ENCODE results near the gene NF2.

DNA sequence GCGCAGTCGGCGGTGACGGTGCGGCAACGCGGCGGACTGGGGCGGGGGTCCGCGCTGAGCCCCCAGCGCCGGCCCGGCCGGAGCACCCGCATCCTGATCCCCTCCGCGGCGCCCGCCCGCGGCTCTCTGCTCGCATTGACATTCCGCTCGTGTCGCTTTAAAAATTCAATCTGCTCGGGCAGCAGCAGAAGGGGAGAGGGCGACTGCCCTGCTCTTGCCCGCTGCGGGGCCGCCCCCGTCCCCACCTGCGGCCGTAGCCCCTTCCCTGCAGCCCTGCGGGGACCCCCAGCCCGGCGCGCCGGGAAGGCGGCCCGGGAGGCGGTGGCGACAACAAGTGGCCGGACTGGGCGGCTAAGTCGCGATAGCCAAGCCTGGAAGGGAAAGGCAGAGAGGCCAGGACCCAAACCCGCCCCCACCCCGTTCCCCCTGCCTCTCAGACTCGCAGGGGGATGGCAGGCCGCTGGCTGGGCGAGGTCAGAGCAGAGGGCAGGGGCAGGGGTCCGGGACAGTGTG lies 117.4 kb downstream of the NF2 start:
- TF ChIP-seq POLR2A (IDR thresholded peaks at IDR 0.05) (no peak), CTCF (IDR thresholded peaks at IDR 0.05) (no peak)

Measured in testis (tissue), 2 donors.